ELF-1 (cell line): ENCODE results near the gene RSRC1.
"Not testable (repeated sequence)": the region's sequence is repeated elsewhere in the genome, so short reads cannot be mapped to it uniquely, and the experiment has no call there.

Experiments used
- DNase-seq: peaks from one replicate; pipeline ENCODE4 v3.0.0-alpha.2; 2016; ENCODE audit warnings: low read depth, low spot score

RSRC1 gene

GRCh38 chr3:158402590-158402989 lies 292.7 kb downstream of the RSRC1 start:
- DNase-seq: no peak

- no peak for DNase-seq
Observed at GRCh38 chr3:158403013-158403412, 293.1 kb downstream of the RSRC1 start.

- no peak for DNase-seq
Observed at GRCh38 chr3:158404131-158404718, 294.3 kb downstream of the RSRC1 start.

- DNase-seq: no peak
Observed at GRCh38 chr3:158405507-158405906, 295.6 kb downstream of the RSRC1 start.

GRCh38 chr3:158407844-158408517 lies 298.1 kb downstream of the RSRC1 start:
- DNase-seq: no peak

- not testable (repeated sequence) for DNase-seq
Observed at GRCh38 chr3:158408518-158408897, 298.6 kb downstream of the RSRC1 start.

- DNase-seq: no peak
Observed at GRCh38 chr3:158418035-158418434, 308.1 kb downstream of the RSRC1 start.

GRCh38 chr3:158419820-158420653 lies 310.1 kb downstream of the RSRC1 start:
- DNase-seq: no peak

- DNase-seq: no peak
Observed at GRCh38 chr3:158420654-158421396, 310.9 kb downstream of the RSRC1 start.

- DNase-seq: no peak
Observed at GRCh38 chr3:158430448-158430847, 320.6 kb downstream of the RSRC1 start.

GRCh38 chr3:158430968-158431367 lies 321.1 kb downstream of the RSRC1 start:
- no peak for DNase-seq

GRCh38 chr3:158431829-158432228 lies 321.9 kb downstream of the RSRC1 start:
- no peak for DNase-seq

GRCh38 chr3:158434412-158435038 lies 324.6 kb downstream of the RSRC1 start:
- DNase-seq: peak; percentile 47

- DNase-seq: no peak
Observed at GRCh38 chr3:158443632-158444031, 333.7 kb downstream of the RSRC1 start.

- DNase-seq: no peak
Observed at GRCh38 chr3:158447408-158447807, 337.5 kb downstream of the RSRC1 start.

GRCh38 chr3:158451405-158452055 lies 341.6 kb downstream of the RSRC1 start:
- DNase-seq: no peak

GRCh38 chr3:158452334-158452733 lies 342.4 kb downstream of the RSRC1 start:
- no peak for DNase-seq

GRCh38 chr3:158453004-158453403 lies 343.1 kb downstream of the RSRC1 start:
- DNase-seq: no peak

- DNase-seq: no peak
Observed at GRCh38 chr3:158453865-158454264, 344.0 kb downstream of the RSRC1 start.

- DNase-seq: no peak
Observed at GRCh38 chr3:158455406-158455805, 345.5 kb downstream of the RSRC1 start.

GRCh38 chr3:158456114-158456513 lies 346.2 kb downstream of the RSRC1 start:
- DNase-seq: no peak
